Nephron (organoid): ENCODE results near the gene GANC.
A peak's percentile ranks its signal among the peaks of the same experiment; 100 is the strongest.

ENCODE experiments used
- H3K27ac Mint-ChIP-seq, 3 experiments: 2 replicates each; pipeline ENCODE4 v1.8.0; 2020; ENCODE audit warnings: mixed read lengths in 3 of 3, mild to moderate bottlenecking in 2 of 3, moderate library complexity in 1 of 3
- H3K27me3 Mint-ChIP-seq: 2 replicates; pipeline ENCODE4 v1.8.0; 2021; ENCODE audit warnings: low read depth, mild to moderate bottlenecking, moderate library complexity, mixed read lengths
- H3K36me3 Mint-ChIP-seq: 2 replicates; pipeline ENCODE4 v1.8.0; 2020; ENCODE audit warnings: low read depth, mixed read lengths
- H3K4me1 Mint-ChIP-seq: 2 replicates; pipeline ENCODE4 v1.8.0; 2020; ENCODE audit warnings: mixed read lengths
- H3K4me3 Mint-ChIP-seq, 3 experiments: 2 replicates each; pipeline ENCODE4 v1.8.0; 2020; ENCODE audit warnings: mild to moderate bottlenecking in 3 of 3, mixed read lengths in 3 of 3, moderate library complexity in 2 of 3
- H3K9me3 Mint-ChIP-seq: 2 replicates; pipeline ENCODE4 v1.8.0; 2020; ENCODE audit warnings: mixed read lengths
- CTCF ChIP-seq, 3 experiments: fragments of 200-600 bp; sonication (generic); IDR thresholded peaks; one replicate each; pipeline ENCODE4 v1.5.0; 2021; ENCODE audit warnings: antibody characterized with exemption in 3 of 3; ENCODE audit not compliant: unreplicated experiment in 3 of 3

GANC gene

GRCh38 chr15:42401544-42402454, 128.8 kb downstream of the GANC start:
- H3K4me1 Mint-ChIP-seq, result peaks cover 10% of the 10 kb centered on the region
- no peaks in the 10 kb centered on the region for H3K36me3 Mint-ChIP-seq
- no peaks in the 10 kb centered on the region for H3K9me3 Mint-ChIP-seq

GRCh38 chr15:42402455-42403205, 129.6 kb downstream of the GANC start:
- H3K4me1 Mint-ChIP-seq, result peaks cover 10% of the 10 kb centered on the region
- no peak for TF ChIP-seq CTCF (IDR thresholded peaks at IDR 0.05; ENCODE audit: unreplicated experiment in 3 of 3)

More at GRCh38 chr15:42401544-42402454, 128.8 kb downstream of the GANC start:
- H3K27me3 Mint-ChIP-seq, result peaks cover 3% of the 10 kb centered on the region
- no peak overlapping the region for H3K4me3 Mint-ChIP-seq
- no peak for TF ChIP-seq CTCF (IDR thresholded peaks at IDR 0.05; ENCODE audit: unreplicated experiment in 3 of 3)
- H3K27ac Mint-ChIP-seq, result no peak overlapping the region

GRCh38 chr15:42403389-42403788, 130.4 kb downstream of the GANC start:
- Mint-ChIP-seq H3K4me1 (peaks cover 10% of the 10 kb centered on the region), H3K27me3 (peaks cover 3% of the 10 kb centered on the region), H3K9me3 (no peaks in the 10 kb centered on the region), H3K27ac (no peak overlapping the region), H3K4me3 (no peak overlapping the region), H3K36me3 (no peaks in the 10 kb centered on the region)
- no peak for TF ChIP-seq CTCF (IDR thresholded peaks at IDR 0.05; ENCODE audit: unreplicated experiment in 3 of 3)

More at GRCh38 chr15:42402455-42403205, 129.6 kb downstream of the GANC start:
- no peaks in the 10 kb centered on the region for H3K9me3 Mint-ChIP-seq
- H3K36me3 Mint-ChIP-seq, result no peaks in the 10 kb centered on the region
- peaks cover 3% of the 10 kb centered on the region for H3K27me3 Mint-ChIP-seq
- H3K27ac Mint-ChIP-seq, result no peak overlapping the region
- H3K4me3 Mint-ChIP-seq, result no peak overlapping the region

GRCh38 chr15:42404461-42405235, 131.6 kb downstream of the GANC start:
- H3K4me1 Mint-ChIP-seq, result peaks cover 10% of the 10 kb centered on the region
- H3K27ac Mint-ChIP-seq, result peak overlapping the region in 1 of 3 experiments; percentile 76
- no peaks in the 10 kb centered on the region for H3K36me3 Mint-ChIP-seq
- H3K27me3 Mint-ChIP-seq, result peaks cover 3% of the 10 kb centered on the region
- H3K9me3 Mint-ChIP-seq, result no peaks in the 10 kb centered on the region
- no peak for TF ChIP-seq CTCF (IDR thresholded peaks at IDR 0.05; ENCODE audit: unreplicated experiment in 3 of 3)
- H3K4me3 Mint-ChIP-seq, result no peak overlapping the region

- Mint-ChIP-seq H3K27me3 (peaks cover 3% of the 10 kb centered on the region), H3K27ac (peak overlapping the region in 2 of 3 experiments; percentile 39 to 62), H3K36me3 (peaks cover 9% of the 10 kb centered on the region), H3K4me3 (no peak overlapping the region), H3K4me1 (peaks cover 10% of the 10 kb centered on the region), H3K9me3 (no peaks in the 10 kb centered on the region)
- no peak for TF ChIP-seq CTCF (IDR thresholded peaks at IDR 0.05; ENCODE audit: unreplicated experiment in 3 of 3)
These were observed 133.0 kb downstream of the GANC start for GRCh38 chr15:42405863-42406482.
